ENCODE measurements around the gene FBN3. TPM values are rescaled to one million over a fixed set of nuclear protein-coding genes. Genes with fewer than 3 reads are reported as not detected.

Gene FBN3
- total RNA-seq, 4 donors from 2014 or later, result 0.02 TPM; not detected in 3

DNA sequence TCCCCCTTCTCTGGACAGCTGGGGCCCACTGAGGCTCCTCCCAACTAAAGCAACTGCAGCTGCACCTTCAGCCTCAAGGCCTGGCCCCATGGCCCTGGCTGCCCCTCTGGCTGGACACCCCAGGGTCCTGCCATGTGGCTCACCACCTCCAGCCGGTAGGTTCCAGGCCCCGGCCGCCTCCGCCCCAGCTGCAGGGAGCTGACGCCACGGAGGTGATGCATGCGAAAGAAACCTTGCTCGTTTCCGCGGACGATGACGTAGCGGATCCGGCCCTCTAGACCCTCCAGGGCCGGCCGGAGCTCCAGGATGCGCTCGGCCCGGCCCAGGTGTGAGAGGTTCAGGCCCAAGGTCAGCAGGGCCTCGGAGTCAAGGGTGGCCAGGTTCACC, 83.5 kb downstream of the FBN3 start:
- ATAC-seq, result no peak

GRCh38 chr19:8064911-8065874, 84.2 kb downstream of the FBN3 start:
- Histone ChIP-seq H3K4me3 (no peak overlapping the region), H3K27me3 (no peaks in the 10 kb centered on the region), H3K36me3 (no peaks in the 10 kb centered on the region), H3K4me1 (no peaks in the 10 kb centered on the region), H3K9me3 (peaks cover 0 to 17% (median 0%) of the 10 kb centered on the region in 3 donors), H3K27ac (no peak overlapping the region)
- no peak for TF ChIP-seq POLR2A (IDR thresholded peaks at IDR 0.05)
- no peak for TF ChIP-seq POLR2AphosphoS5 (IDR thresholded peaks at IDR 0.05)
- no peak for TF ChIP-seq EP300 (IDR thresholded peaks at IDR 0.05)
- TF ChIP-seq CTCF (IDR thresholded peaks at IDR 0.05), result no peak
- ATAC-seq, result no peak
- 88 to 93% methylated on average over 4 to 16 of the region's 24 CpGs for WGBS, 2 donors (ENCODE audit: low coverage in 1 of 2)

More for the DNA sequence above, 83.5 kb downstream of the FBN3 start:
- peaks cover 0 to 24% (median 0%) of the 10 kb centered on the region in 3 donors for H3K9me3 ChIP-seq
- no peak overlapping the region for H3K4me3 ChIP-seq
- no peak for TF ChIP-seq CTCF (IDR thresholded peaks at IDR 0.05)
- no peaks in the 10 kb centered on the region for H3K27me3 ChIP-seq
- H3K27ac ChIP-seq, result no peak overlapping the region
- no peaks in the 10 kb centered on the region for H3K4me1 ChIP-seq
- H3K36me3 ChIP-seq, result no peaks in the 10 kb centered on the region
- no CpG with 5 or more reads among the region's 20 CpGs for WGBS, 2 donors (ENCODE audit: low coverage in 1 of 2)

- TF ChIP-seq POLR2A (IDR thresholded peaks at IDR 0.05) (no peak), CTCF (IDR thresholded peaks at IDR 0.05) (no peak), POLR2AphosphoS5 (IDR thresholded peaks at IDR 0.05) (no peak), EP300 (IDR thresholded peaks at IDR 0.05) (no peak)
- Histone ChIP-seq H3K27me3 (no peaks in the 10 kb centered on the region), H3K4me1 (no peaks in the 10 kb centered on the region), H3K36me3 (no peaks in the 10 kb centered on the region), H3K4me3 (no peak overlapping the region), H3K27ac (no peak overlapping the region), H3K9me3 (no peaks in the 10 kb centered on the region)
- ATAC-seq, result no peak
- WGBS, 2 donors (ENCODE audit: low coverage in 1 of 2), result 20 to 68% methylated on average over 2 to 3 of the region's 7 CpGs
Observed at GRCh38 chr19:8057545-8058270, 91.7 kb downstream of the FBN3 start.

DNA sequence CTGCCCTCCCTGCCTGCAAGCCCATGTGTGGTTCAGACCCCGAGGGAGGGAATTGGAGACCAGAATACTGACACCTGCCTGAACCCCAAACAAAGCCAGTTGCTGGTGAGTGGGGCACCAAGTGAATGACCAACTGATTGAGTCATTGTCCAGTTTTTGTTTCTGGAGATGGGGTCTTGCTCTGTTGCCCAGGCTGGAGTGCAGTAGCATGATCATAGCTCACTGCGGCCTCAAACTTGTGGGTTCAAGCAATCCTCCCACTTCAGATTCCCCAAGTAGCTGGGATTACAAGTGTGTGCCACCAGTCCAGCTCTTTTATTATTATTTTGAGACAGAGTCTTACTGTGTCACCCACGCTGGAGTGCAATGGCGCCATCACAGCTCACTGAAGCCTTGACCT, 92.9 kb downstream of the FBN3 start:
- H3K27me3 ChIP-seq, result no peaks in the 10 kb centered on the region
- ATAC-seq, result no peak

More for the DNA sequence above, 92.9 kb downstream of the FBN3 start:
- Histone ChIP-seq H3K36me3 (no peaks in the 10 kb centered on the region), H3K4me3 (no peak overlapping the region), H3K9me3 (no peaks in the 10 kb centered on the region), H3K4me1 (no peaks in the 10 kb centered on the region), H3K27ac (no peak overlapping the region)
- TF ChIP-seq EP300 (IDR thresholded peaks at IDR 0.05) (no peak), POLR2A (IDR thresholded peaks at IDR 0.05) (no peak), POLR2AphosphoS5 (IDR thresholded peaks at IDR 0.05) (no peak), CTCF (IDR thresholded peaks at IDR 0.05) (no peak)
- 88% methylated on average over 4 of the region's 4 CpGs; no CpG with 5 or more reads in 1 of the 2 donors for WGBS, 2 donors (ENCODE audit: low coverage in 1 of 2)

Data from gastroesophageal sphincter (tissue), 4 donors.